Astrocyte (in vitro differentiated cells and primary cell): Measurements from ENCODE around the gene EDNRA. TPM values are rescaled to one million over a fixed set of nuclear protein-coding genes. Genes with fewer than 3 reads are reported as not detected.
A peak's percentile ranks its signal among the peaks of the same experiment; 100 is the strongest.

Experiments
- DNase-seq: peaks from one replicate; pipeline ENCODE4 v3.0.0-alpha.2; 2010; ENCODE audit warnings: low read depth
- FAIRE-seq: peaks from 2 replicates; lab custom pipeline; 2011; peaks lifted over from hg19 to GRCh38; lab: Jason Lieb, UNC
- H2AFZ ChIP-seq: 2 replicates; pipeline ENCODE4 v1.6.0; 2012; ENCODE audit warnings: low read depth, low read length, inconsistent platforms
- H3K27ac ChIP-seq: 2 replicates; pipeline ENCODE4 v1.5.1; 2011; ENCODE audit warnings: low read depth, low read length, inconsistent platforms
- H3K27me3 ChIP-seq: 2 replicates; pipeline ENCODE4 v1.6.0; 2011; ENCODE audit warnings: low read length, inconsistent platforms; ENCODE audit not compliant: insufficient read depth
- H3K36me3 ChIP-seq: 2 replicates; pipeline ENCODE4 v1.5.1; 2011; ENCODE audit warnings: low read length, inconsistent platforms; ENCODE audit not compliant: insufficient read depth
- H3K4me1 ChIP-seq: 2 replicates; pipeline ENCODE4 v1.5.1; 2011; ENCODE audit warnings: low read length, inconsistent platforms; ENCODE audit not compliant: insufficient read depth
- H3K4me2 ChIP-seq: 2 replicates; pipeline ENCODE4 v1.6.0; 2012; ENCODE audit warnings: low read length, inconsistent platforms
- H3K4me3 ChIP-seq: 2 replicates; pipeline ENCODE4 v1.5.1; 2011; ENCODE audit warnings: low read depth, mild to moderate bottlenecking, low read length, inconsistent platforms; ENCODE audit not compliant: insufficient read depth
- H3K79me2 ChIP-seq: 2 replicates; pipeline ENCODE4 v1.6.0; 2012; ENCODE audit warnings: mild to moderate bottlenecking, low read length, inconsistent platforms; ENCODE audit not compliant: insufficient read depth
- H3K9ac ChIP-seq: 2 replicates; pipeline ENCODE4 v1.6.0; 2012; ENCODE audit warnings: mild to moderate bottlenecking, low read length, inconsistent platforms
- H3K9me3 ChIP-seq: 2 replicates; pipeline ENCODE4 v1.5.1; 2012; ENCODE audit warnings: low read depth, mild to moderate bottlenecking, low read length, inconsistent platforms; ENCODE audit not compliant: insufficient read depth
- H4K20me1 ChIP-seq: 2 replicates; pipeline ENCODE4 v1.6.0; 2012; ENCODE audit warnings: low read length, inconsistent platforms; ENCODE audit not compliant: insufficient read depth
- H3K27ac Mint-ChIP-seq: one replicate; pipeline ENCODE4 v1.8.0; 2021; ENCODE audit warnings: mild to moderate bottlenecking, mixed read lengths; ENCODE audit not compliant: unreplicated experiment
- H3K27me3 Mint-ChIP-seq: one replicate; pipeline ENCODE4 v1.8.0; 2021; ENCODE audit warnings: low read depth, mixed read lengths; ENCODE audit not compliant: unreplicated experiment
- H3K36me3 Mint-ChIP-seq: one replicate; pipeline ENCODE4 v1.8.0; 2021; ENCODE audit warnings: low read depth, mixed read lengths; ENCODE audit not compliant: unreplicated experiment
- H3K4me1 Mint-ChIP-seq: one replicate; pipeline ENCODE4 v1.8.0; 2021; ENCODE audit warnings: low read depth, mixed read lengths; ENCODE audit not compliant: unreplicated experiment
- H3K4me3 Mint-ChIP-seq: one replicate; pipeline ENCODE4 v1.8.0; 2021; ENCODE audit warnings: mild to moderate bottlenecking, moderate library complexity, mixed read lengths; ENCODE audit not compliant: unreplicated experiment
- H3K9me3 Mint-ChIP-seq: one replicate; pipeline ENCODE4 v1.8.0; 2021; ENCODE audit warnings: mild to moderate bottlenecking, mixed read lengths; ENCODE audit not compliant: unreplicated experiment
- CTCF ChIP-seq: IDR thresholded peaks from 2 replicates; pipeline ENCODE4 v1.5.1; 2011; ENCODE audit warnings: low read depth, mild to moderate bottlenecking, inconsistent platforms, low read length, moderate library complexity; ENCODE audit not compliant: insufficient read depth
- EZH2 ChIP-seq: IDR thresholded peaks from 2 replicates; pipeline ENCODE4 v1.6.1; 2012; ENCODE audit warnings: mild to moderate bottlenecking, low read length, inconsistent platforms; ENCODE audit not compliant: insufficient read depth
- total RNA-seq: library from RNA; stranded (reverse); gene quantifications from 2 replicates; pipeline ENCODE4 v1.2.1, GENCODE V29; 2021

EDNRA gene
- total RNA-seq, 1 donor from 2014 or later = 6.4 TPM

- Histone ChIP-seq H3K4me3 (no peak overlapping the region), H3K9ac (no peak overlapping the region), H3K79me2 (no peaks in the 10 kb centered on the region), H4K20me1 (no peaks in the 10 kb centered on the region), H3K9me3 (peaks cover 3% of the 10 kb centered on the region), H3K4me1 (no peaks in the 10 kb centered on the region), H2AFZ (no peak overlapping the region), H3K36me3 (no peaks in the 10 kb centered on the region), H3K27me3 (no peaks in the 10 kb centered on the region), H3K4me2 (no peak overlapping the region), H3K27ac (no peak overlapping the region)
- Mint-ChIP-seq H3K36me3 (no peaks in the 10 kb centered on the region), H3K27ac (no peak overlapping the region), H3K4me1 (no peaks in the 10 kb centered on the region), H3K4me3 (no peak overlapping the region), H3K27me3 (no peaks in the 10 kb centered on the region), H3K9me3 (no peaks in the 10 kb centered on the region)
- no peak for DNase-seq
- no peak for FAIRE-seq
- TF ChIP-seq EZH2 (no peak), CTCF (no peak)
Observed at GRCh38 chr4:147567276-147567675, 86.4 kb downstream of the EDNRA start.

- TF ChIP-seq EZH2 (no peak), CTCF (peak; percentile 5)
- Histone ChIP-seq H3K4me1 (no peaks in the 10 kb centered on the region), H2AFZ (peak overlapping the region; percentile 35), H3K79me2 (no peaks in the 10 kb centered on the region), H3K4me3 (no peak overlapping the region), H3K27ac (no peak overlapping the region), H4K20me1 (no peaks in the 10 kb centered on the region), H3K4me2 (no peak overlapping the region), H3K36me3 (no peaks in the 10 kb centered on the region), H3K9ac (no peak overlapping the region), H3K9me3 (peaks cover 3% of the 10 kb centered on the region), H3K27me3 (no peaks in the 10 kb centered on the region)
- Mint-ChIP-seq H3K9me3 (no peaks in the 10 kb centered on the region), H3K27ac (no peak overlapping the region), H3K27me3 (no peaks in the 10 kb centered on the region), H3K36me3 (no peaks in the 10 kb centered on the region), H3K4me1 (no peaks in the 10 kb centered on the region), H3K4me3 (no peak overlapping the region)
- peak; percentile 35 for DNase-seq
- FAIRE-seq = no peak
Observed at GRCh38 chr4:147570616-147571015, 89.7 kb downstream of the EDNRA start.

GRCh38 chr4:147571036-147571770 lies 90.3 kb downstream of the EDNRA start:
- no peak overlapping the region for H3K4me2 ChIP-seq
- Mint-ChIP-seq H3K27me3 (no peaks in the 10 kb centered on the region), H3K4me3 (no peak overlapping the region), H3K9me3 (no peaks in the 10 kb centered on the region), H3K27ac (no peak overlapping the region), H3K4me1 (no peaks in the 10 kb centered on the region), H3K36me3 (no peaks in the 10 kb centered on the region)
- H3K9me3 ChIP-seq = peaks cover 3% of the 10 kb centered on the region
- no peaks in the 10 kb centered on the region for H3K27me3 ChIP-seq
- no peak overlapping the region for H3K9ac ChIP-seq
- no peaks in the 10 kb centered on the region for H3K4me1 ChIP-seq
- no peaks in the 10 kb centered on the region for H4K20me1 ChIP-seq
- TF ChIP-seq CTCF (no peak), EZH2 (no peak)
- FAIRE-seq (no peak), DNase-seq (no peak)
- no peak overlapping the region for H3K27ac ChIP-seq
- H3K4me3 ChIP-seq = no peak overlapping the region
- no peaks in the 10 kb centered on the region for H3K79me2 ChIP-seq
- peak overlapping the region; percentile 35 for H2AFZ ChIP-seq
- H3K36me3 ChIP-seq = no peaks in the 10 kb centered on the region
